Kasumi-1 (cell line): ENCODE results near the gene CBX2.
A peak's percentile ranks its signal among the peaks of the same experiment; 100 is the strongest.

Experiments used
- DNase-seq, 2 experiments: peaks; one replicate each; lab custom pipeline; 2025; lab: John Stamatoyannopoulos, UW

CBX2 gene

GRCh38 chr17:79777894-79778503 is at the start of gene CBX2:
Gene CBX2, plus strand, starts transcription at chr17:79778148. Its CDS starts 88 bp downstream, at chr17:79778236.
- peak; percentile 78 to 80 for DNase-seq

GRCh38 chr17:79728169-79728907 is 49.6 kb upstream of the CBX2 start:
- peak; percentile 90 to 93 for DNase-seq

- no peak for DNase-seq
Observed at GRCh38 chr17:79728908-79729471, 49.0 kb upstream of the CBX2 start.

- no peak for DNase-seq
Observed at GRCh38 chr17:79729761-79730160, 48.2 kb upstream of the CBX2 start.

- no peak for DNase-seq
Observed at GRCh38 chr17:79730437-79730768, 47.5 kb upstream of the CBX2 start.

GRCh38 chr17:79730769-79731483 is 47.0 kb upstream of the CBX2 start, which contains the start of gene ENPP7:
Gene ENPP7, plus strand, starts transcription at chr17:79730943. Its CDS starts 197 bp downstream, at chr17:79731140.
- no peak for DNase-seq

- no peak for DNase-seq
Observed at GRCh38 chr17:79732254-79732653, 45.7 kb upstream of the CBX2 start.

GRCh38 chr17:79732804-79733691 is 44.9 kb upstream of the CBX2 start:
- DNase-seq, result no peak

- DNase-seq, result no peak
Observed at GRCh38 chr17:79733692-79734070, 44.3 kb upstream of the CBX2 start.

- DNase-seq, result no peak
Observed at GRCh38 chr17:79735096-79735495, 42.9 kb upstream of the CBX2 start.

GRCh38 chr17:79737046-79737921 is 40.7 kb upstream of the CBX2 start:
- no peak for DNase-seq

- DNase-seq, result no peak
Observed at GRCh38 chr17:79737922-79738578, 39.9 kb upstream of the CBX2 start.

- no peak for DNase-seq
Observed at GRCh38 chr17:79738643-79739042, 39.3 kb upstream of the CBX2 start.

GRCh38 chr17:79739148-79740062 is 38.5 kb upstream of the CBX2 start:
- DNase-seq, result no peak

- DNase-seq, result no peak
Observed at GRCh38 chr17:79740413-79740812, 37.5 kb upstream of the CBX2 start.

- DNase-seq, result no peak
Observed at GRCh38 chr17:79741401-79741750, 36.6 kb upstream of the CBX2 start.

- DNase-seq, result peak; percentile 35 to 39
Observed at GRCh38 chr17:79741751-79742588, 36.0 kb upstream of the CBX2 start.

- DNase-seq, result no peak
Observed at GRCh38 chr17:79742589-79742918, 35.4 kb upstream of the CBX2 start.
